A172 (cell line): ENCODE data around the gene WNT16. TPM values are rescaled to one million over a fixed set of nuclear protein-coding genes. Genes with fewer than 3 reads are reported as not detected.

Experiments used
- DNase-seq: peaks from one replicate; pipeline ENCODE4 v3.0.0-alpha.2; 2015; ENCODE audit warnings: low spot score
- total RNA-seq: library from RNA; depleted of rRNA; stranded (reverse); fragments of >200 nt; shearing (Covaris generic); gene quantifications from 2 replicates; pipeline ENCODE4 v1.2.3, GENCODE V29; 2014

WNT16 gene
- total RNA-seq, 1 experiment from 2014 or later: not detected

- no peak for DNase-seq
Observed at GRCh38 chr7:121344093-121344492, 15.3 kb downstream of the WNT16 start.

GRCh38 chr7:121344497-121344896 lies 15.7 kb downstream of the WNT16 start:
- no peak for DNase-seq

DNA sequence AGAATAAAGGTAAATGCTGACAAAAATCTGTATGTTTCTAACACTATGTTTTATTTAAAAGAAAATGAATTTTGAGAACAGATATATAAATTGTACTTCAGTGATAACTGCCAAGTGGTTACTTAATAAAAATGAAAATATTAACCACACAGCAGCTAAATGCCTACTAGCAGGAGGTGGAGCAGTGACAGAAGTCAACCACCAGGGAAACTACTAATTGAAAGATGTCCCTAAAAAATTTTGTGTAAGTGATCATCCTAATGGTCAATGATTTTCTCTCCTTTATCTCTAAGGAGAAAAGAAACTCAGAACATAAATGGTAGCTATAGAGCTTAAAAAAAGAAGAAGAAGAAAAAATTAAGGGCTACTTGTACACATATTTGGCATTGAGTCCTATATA lies 22.9 kb downstream of the WNT16 start:
- DNase-seq: no peak

GRCh38 chr7:121352323-121352722 lies 23.5 kb downstream of the WNT16 start:
- DNase-seq: no peak

- no peak for DNase-seq
Observed at GRCh38 chr7:121355574-121355973, 26.8 kb downstream of the WNT16 start.

DNA sequence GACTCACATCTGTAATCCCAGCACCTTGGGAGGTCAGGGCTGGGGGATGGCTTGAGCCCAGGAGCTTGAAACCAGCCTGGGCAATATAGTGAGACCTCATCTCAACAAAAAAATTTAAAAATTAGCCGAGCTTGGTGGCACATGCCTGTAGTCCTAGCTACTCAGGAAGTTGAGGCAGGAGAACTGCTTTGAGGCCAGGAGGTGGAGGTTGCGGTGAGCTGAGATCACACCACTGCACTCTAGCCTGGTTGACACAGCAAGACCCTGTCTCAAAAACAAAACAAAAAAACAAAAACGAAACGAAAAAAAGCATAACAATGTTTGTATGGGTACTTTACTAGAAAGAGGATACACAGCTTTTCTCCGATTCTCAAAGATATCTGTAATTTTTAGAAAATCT lies 31.8 kb downstream of the WNT16 start:
- no peak for DNase-seq

DNA sequence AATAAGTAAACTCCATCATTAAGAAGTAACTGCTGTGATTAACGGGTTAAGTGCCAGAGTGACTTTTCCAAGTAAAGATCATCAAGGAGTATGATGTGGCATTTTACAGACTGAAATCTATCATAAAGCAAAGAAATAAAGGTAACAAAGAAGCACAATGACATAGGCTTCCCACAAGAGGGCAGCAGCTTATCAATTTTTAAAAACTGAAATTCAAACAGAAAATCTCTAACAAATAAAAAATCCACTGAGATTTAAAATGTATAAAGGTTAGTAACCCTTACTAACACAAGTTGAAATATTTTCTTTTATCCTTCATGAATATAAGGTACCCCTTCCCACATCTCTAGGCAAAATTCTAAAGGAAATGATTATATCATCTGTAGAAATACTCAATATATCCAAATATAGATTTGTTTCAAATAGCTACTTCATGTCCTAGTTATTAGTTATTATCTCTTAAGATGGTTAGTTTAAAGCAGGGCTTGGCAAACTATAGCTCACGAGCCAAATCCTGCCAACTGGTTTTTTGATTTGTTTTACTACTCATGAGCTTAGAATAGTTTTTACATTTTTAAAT lies 38.1 kb downstream of the WNT16 start:
- DNase-seq: peak; percentile 36

DNA sequence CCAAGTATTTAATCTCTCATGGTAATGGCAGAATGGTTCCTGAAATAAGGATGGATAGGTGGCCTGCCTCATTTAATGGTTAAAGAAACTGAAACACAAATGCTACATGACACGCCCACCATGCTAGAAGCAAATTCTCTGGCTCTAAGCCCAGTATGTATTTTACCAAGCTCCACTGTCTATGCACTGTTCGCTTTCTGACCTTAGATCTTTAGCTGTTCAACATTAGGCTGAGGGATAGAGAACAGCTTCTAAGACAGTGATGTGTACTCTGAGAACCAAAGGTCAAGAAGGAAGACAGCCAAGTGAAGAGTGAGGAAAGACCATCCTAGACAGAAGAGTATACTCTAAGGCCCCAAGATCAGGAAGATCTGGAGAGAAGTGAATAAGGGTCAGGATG lies 40.7 kb downstream of the WNT16 start:
- DNase-seq: peak; percentile 13

- DNase-seq: no peak
Observed at GRCh38 chr7:121371367-121371766, 42.6 kb downstream of the WNT16 start.

DNA sequence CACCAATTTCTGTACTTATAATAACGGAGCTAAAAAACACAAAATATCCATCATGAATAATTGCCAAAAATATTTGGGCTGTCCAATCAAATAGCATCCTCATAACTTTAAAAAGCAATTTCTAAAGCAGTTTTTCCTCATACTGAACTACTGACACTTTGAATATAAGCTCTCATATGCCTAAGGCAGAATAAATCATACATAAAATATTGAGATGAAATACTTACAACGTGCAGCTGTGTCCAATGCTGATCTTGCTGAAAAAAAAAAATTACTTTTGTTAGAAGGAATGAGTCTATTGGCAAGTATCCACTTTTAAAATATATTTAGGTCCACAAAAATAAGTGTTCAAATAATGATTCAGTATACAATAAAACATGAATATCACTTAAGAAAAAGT lies 43.1 kb downstream of the WNT16 start:
- no peak for DNase-seq

- peak; percentile 29 for DNase-seq
Observed at GRCh38 chr7:121372376-121373010, 43.7 kb downstream of the WNT16 start.

DNA sequence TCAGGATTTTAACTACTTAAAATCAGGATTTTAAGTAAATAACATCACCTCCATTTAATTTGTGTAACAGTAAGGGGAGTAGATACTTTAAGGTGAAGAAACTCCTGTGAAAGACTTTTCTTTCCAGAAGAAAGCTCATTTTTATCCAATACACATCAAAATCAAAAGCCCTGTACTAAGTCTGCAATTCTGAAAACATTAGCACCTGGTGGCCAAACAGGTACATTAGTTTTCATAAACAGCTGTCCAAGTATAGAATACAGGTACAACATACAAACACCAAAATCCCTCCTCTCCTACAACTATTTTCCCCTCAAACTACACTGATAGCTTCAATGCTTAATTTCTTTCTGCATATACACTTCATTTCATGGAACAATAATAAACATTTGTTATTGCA lies 44.4 kb downstream of the WNT16 start:
- DNase-seq: no peak

GRCh38 chr7:121376979-121377378 lies 48.2 kb downstream of the WNT16 start:
- no peak for DNase-seq

DNA sequence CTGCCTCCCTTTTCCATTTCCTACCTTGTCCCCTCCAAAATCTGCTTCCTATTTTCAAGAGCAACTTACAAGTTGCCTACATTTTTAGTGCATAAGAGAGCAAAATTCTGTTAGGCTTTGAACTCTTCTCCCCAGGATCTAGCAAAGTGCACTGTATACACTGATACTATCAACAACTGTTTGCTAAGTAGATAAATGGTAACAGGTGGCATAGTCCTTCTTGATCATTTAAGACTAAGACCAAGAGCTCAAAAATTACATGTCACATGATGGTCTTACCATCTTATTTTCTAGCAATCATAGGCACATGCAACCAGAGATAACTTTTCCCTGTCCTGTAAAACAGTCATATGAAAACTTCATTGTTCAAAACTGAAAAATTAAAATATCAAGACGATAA lies 51.1 kb downstream of the WNT16 start:
- DNase-seq: no peak

- DNase-seq: no peak
Observed at GRCh38 chr7:121382473-121382872, 53.7 kb downstream of the WNT16 start.

GRCh38 chr7:121383235-121383910 lies 54.6 kb downstream of the WNT16 start:
- no peak for DNase-seq

GRCh38 chr7:121384265-121384664 lies 55.5 kb downstream of the WNT16 start:
- no peak for DNase-seq

- DNase-seq: no peak
Observed at GRCh38 chr7:121385056-121385799, 56.4 kb downstream of the WNT16 start.

DNA sequence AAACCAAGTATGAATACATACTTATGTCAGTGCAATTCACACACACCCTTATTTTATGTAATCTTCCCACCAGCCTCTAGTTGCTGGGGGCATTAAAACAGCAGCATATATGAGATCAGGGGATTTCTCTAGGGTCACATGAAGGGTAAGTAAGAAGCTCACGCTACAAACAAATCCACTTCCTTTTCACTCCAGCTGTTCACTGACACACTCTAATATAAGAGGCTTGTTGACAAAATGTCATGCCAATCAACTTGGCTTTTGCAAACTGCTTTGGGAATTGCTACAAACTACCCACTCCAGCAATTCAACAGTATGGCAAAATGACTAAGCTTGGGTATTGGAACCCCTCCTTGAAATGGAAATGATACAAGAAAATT lies 57.0 kb downstream of the WNT16 start:
- DNase-seq: no peak

GRCh38 chr7:121388950-121389349 lies 60.1 kb downstream of the WNT16 start:
- no peak for DNase-seq

- no peak for DNase-seq
Observed at GRCh38 chr7:121390109-121390508, 61.3 kb downstream of the WNT16 start.

DNA sequence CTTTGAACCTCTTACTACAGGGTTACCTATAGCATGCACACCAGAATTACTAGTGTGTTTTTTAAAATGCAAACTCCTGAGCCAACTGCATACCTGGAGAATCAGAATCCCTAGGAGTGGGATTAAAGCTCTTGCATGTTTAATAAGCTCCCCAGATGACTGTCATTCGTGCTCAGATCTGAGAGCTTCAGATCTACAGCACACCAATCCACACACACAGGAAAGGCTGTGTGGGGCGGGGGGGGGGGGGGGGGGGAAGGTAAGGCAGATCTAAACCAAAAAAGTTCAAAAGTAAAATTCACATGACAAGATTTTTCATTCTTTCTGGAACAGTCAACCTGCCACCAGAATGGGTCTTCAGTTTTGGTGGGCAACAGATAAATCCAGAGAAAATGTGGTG lies 61.8 kb downstream of the WNT16 start:
- DNase-seq: no peak
